NOMO-1 treated with DMSO at 0.1 percent for 48 hours (cell line): ENCODE data around the gene ENOX2.
A peak's percentile ranks its signal among the peaks of the same experiment; 100 is the strongest.

Experiments
- DNase-seq: peaks from one replicate; lab custom pipeline; 2025; ENCODE audit not compliant: unreplicated experiment; lab: John Stamatoyannopoulos, UW

The ENOX2 gene

GRCh38 chrX:130702867-130703707, 199.9 kb downstream of the ENOX2 start:
- no peak for DNase-seq

DNA sequence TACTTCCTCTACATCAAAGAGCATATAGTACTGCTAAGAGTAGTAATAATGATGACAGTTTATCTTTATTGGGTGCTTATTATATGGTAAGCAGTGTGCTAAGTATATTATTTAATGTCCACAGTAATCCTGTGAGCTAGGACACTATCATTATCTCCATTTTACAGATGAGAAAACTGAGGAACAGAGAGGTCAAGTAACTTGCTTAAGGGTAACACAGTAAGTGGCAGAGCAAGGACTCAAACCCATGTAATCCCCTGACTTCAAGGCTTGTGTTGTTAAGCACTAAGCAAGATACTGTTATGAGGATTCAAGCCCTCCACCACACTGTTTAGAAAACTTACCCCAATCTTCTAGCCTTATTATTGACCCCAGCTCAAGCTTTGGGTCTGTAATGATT, 202.4 kb downstream of the ENOX2 start:
- no peak for DNase-seq

- DNase-seq: no peak
Measured at GRCh38 chrX:130699618-130700017, 203.4 kb downstream of the ENOX2 start.

DNA sequence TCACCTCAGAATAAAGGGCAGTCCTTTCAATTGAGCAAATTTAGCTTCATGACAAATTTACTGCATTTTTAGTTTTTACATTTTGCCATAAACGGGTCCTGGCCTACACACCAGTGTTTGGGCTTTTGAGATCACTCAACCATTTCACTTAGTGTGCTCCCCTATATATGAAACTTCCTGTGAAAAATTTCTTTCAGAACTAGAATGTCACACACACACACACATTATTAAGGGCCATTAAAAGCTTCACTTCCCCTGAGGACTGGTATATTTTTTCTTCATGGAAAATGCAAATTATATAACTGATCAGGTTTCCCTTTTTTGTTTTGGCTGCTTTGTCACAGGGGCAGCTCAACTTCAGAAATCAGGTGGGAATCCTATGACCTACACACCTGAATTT, 206.5 kb downstream of the ENOX2 start:
- no peak for DNase-seq

DNA sequence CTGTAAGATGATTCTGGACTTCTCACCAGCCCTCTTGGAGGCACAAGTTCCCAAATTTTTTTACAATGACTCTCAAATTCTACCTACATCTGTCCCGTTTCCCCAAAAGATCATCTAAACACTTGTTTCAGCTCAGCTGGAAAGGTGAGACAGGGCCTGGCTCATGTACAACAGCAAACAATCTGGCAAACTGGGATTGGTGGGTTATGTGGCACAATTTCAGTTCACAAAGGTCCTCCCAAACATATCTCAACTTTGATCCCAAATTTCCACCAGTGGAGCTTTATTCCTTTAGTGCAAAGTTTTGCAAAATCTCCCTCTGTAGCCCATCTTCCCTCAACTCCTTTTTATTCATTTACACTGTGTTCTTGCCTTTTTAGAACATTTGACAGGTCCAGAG, 207.1 kb downstream of the ENOX2 start:
- DNase-seq: no peak

- DNase-seq: no peak
Measured at GRCh38 chrX:130694983-130695382, 208.0 kb downstream of the ENOX2 start.

DNA sequence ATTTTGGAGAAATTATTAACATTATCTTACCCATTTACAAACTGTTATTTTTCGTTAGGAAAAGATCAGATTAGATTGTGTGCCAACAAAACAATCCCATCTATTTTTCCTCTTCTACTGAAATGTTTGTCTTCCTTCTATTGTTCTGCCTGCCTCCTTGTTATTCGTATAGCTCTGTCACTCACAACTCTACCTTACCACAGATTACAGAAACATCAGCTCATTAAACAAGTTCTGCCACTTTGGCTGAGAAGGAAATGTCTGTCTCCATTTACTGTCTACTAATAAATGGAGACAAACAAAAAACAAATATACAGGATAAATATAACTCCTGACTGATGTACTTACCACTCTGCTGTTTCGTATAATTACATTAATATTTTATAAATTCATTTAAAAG, 211.4 kb downstream of the ENOX2 start:
- DNase-seq: no peak

DNA sequence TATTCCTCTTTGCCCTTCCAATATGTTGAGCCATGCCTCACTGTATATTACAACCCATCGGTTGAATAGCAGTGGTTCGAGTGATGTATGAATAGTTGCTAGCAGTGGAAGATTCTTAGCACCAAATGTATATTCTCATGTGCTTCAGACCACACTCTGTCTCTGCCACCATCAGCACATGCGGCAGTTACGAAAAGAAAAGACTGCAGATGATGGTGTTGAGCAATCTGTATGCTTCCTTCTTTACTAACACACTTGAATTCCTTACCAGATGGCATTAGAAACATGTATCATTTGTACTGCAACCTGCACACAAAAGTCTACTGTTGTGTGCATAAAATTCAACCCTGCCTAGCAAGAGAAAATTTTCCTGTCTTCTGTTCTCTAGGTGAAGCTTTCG, 214.6 kb downstream of the ENOX2 start:
- peak; percentile 62 for DNase-seq

GRCh38 chrX:130682990-130683389, 220.0 kb downstream of the ENOX2 start:
- no peak for DNase-seq

GRCh38 chrX:130680164-130681035, 222.6 kb downstream of the ENOX2 start:
- no peak for DNase-seq

- DNase-seq: no peak
Measured at GRCh38 chrX:130676861-130677260, 226.1 kb downstream of the ENOX2 start.

GRCh38 chrX:130672214-130672613, 230.8 kb downstream of the ENOX2 start:
- no peak for DNase-seq

DNA sequence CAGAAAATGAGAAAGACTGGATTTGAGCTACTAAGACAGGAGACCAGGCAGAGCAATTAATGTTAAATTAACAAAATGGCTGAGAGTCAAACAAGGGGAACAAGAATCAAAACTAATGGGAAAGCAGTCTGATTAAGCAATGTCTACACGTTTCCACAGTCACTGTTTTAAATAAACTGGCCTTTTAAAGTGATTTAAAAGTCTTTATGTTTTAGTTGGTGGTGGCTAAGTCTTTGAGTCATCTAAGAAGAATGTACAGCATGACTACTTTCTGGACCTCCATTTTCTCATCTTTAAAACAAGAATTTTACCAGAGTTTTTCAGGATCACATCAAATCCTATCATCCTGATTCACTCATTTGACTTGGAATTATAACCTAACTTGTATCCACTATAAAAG, 233.8 kb downstream of the ENOX2 start:
- no peak for DNase-seq

DNA sequence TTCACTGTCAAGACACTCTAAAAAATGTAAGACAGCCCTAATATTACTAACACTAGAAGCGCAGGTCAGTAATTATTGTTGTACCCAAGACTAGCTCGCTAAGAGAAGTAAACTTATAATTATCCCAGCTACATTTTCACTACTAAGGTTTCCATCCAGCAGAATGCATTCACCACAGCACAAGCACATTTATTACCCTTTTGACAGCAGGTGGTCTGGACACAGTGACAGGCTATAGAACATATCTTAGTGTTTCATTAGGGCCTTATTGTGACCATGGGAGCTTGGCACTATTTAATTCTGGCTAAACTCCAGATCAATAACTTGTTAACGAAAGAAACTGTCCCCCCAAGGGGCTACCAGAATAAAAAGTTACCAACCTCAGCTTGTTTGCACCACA, 237.7 kb downstream of the ENOX2 start:
- no peak for DNase-seq

DNA sequence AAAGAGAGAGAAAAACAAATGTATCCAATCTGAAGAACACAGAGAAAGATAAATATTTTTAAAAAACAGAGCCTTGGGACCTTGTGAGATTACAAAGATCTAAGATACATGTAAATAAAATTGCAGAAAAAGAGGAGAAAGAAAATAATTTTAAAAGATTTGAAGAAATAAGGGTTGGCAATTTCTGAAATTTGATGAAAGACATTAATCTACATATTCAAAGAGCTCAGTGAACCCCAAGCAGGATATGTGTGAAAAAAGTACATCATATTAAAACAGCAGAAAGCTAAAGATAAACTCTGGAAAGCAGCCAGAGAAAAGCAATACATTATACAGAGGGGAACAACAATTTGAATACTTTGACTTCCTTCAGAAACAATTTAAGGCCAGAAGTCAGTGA, 244.7 kb downstream of the ENOX2 start:
- DNase-seq: no peak

DNA sequence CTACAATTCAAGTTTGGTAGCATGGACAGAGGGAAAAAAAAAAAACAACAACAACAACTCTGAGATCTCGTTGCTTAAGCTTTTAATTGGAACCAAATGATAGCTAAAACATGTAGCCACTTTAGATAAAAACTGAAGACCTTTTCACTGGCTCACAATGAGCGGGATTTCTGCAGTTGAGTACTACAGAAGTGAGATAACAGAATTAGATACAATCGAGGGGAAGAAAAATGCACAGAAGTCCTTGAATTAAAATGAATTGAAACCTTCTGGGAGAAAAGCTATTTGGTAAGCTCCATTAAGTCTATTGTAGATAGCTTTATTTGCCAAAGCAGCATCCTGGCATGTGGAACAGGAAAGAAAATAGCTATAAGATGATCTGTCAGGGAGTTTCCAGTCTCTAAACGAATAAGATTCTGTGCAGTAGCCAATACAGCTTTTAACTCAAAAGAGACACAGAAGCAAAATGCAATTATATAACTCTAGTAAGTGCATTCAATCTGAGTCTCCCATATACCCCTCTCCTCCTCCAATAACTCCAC, 248.5 kb downstream of the ENOX2 start:
- DNase-seq: no peak

GRCh38 chrX:130652824-130653578, 250.0 kb downstream of the ENOX2 start:
- DNase-seq: no peak

GRCh38 chrX:130649738-130650137, 253.3 kb downstream of the ENOX2 start:
- no peak for DNase-seq

DNA sequence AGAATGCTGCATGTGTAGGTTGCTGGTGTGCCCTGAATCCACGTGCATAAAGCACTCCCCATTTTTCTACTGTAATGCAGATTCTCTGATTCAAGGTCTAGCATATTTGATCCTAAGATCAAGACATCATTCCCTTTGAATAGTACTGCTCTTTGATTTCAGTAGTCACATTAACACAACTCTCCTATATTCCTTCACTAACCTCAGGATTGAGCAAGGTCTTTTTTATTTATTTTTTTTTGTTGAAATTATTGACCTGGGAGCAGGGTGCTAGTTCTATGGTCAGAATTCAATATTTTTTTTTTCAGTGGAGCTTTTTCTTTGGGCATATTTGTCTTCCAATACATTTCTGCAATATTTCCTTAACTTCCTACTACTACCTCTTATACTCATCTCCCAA, 255.5 kb downstream of the ENOX2 start:
- no peak for DNase-seq

DNA sequence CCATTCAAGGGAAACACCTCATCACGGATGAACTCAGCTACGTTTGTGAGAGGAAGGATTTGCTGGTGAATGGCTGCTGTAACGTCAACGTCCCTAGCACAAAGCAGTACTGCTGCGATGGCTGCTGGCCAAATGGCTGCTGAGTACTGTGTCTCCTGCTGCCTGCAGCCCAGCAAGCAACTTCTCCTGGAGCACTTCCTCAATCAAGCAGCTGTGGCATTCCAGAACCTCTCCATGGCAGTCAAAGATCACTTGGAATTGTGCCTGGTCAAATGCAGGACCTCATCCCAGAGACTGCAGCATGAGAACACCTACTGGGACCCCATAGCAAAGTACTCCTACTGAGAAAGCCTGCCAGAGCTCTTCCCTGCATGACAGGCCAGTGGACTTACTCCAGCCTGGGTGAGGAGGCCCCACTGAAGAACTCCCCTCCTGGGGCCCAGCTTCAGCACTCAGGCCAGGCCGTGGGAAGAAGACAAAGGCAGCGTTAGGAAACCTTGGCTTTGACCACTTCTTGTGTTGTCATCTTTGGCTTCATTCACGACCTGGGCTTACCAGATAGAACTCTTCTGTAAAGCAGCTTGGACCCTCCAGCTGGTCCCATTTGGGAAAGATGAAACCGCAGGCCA, 256.9 kb downstream of the ENOX2 start:
- no peak for DNase-seq

DNA sequence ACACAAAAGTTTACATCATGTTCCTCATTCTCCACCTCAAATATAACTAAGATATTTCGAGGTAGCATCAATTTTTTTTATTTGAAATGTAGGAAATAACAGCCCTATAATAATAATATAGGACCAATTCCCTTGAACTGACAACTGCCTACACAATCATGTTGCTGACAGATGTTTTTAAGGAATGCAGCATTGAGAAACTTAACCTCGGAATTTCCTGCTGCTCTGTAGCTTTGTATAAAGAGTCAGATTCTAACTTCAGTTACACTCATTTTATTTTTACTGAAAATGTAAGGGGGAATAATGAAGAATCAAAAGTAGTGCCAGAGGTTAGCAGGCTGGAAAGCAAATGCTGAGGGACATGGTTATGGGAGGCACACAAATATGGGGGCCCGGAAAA, 265.4 kb downstream of the ENOX2 start:
- no peak for DNase-seq
